ENCODE data around the gene GZF1.

GZF1 gene

DNA sequence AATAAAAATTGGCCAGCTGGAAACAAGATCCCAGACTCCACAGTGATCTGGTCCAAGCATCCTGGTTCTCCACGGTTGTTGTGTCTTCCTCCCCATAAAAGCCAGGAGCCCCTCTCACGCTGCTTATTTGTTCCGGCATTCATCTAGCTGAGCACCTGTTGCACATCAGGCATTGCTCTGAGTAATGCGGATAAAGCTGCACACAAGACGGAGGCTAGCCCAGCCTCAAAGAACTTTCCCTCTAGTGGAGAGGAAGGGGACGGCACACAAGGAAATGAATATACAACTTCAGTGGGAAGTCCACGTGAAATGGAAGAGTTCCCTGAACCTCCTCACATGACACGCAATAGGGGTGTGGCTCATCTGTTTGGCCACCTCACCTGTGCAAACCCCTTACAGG lies 41.7 kb upstream of the GZF1 start:
- TF ChIP-seq CTCF (conservative IDR thresholded peaks at IDR 0.05; ENCODE audit: low read depth, low read length) = peak; percentile 55
- no peak overlapping the region for H3K4me3 ChIP-seq (ENCODE audit: low read length)
- DNase-seq (ENCODE audit: low read depth) = no peak

GRCh38 chr20:23325107-23325506 lies 36.9 kb upstream of the GZF1 start:
- no peak overlapping the region for H3K4me3 ChIP-seq (ENCODE audit: low read length)
- TF ChIP-seq CTCF (conservative IDR thresholded peaks at IDR 0.05; ENCODE audit: low read depth, low read length) = no peak
- no peak for DNase-seq (ENCODE audit: low read depth)

DNA sequence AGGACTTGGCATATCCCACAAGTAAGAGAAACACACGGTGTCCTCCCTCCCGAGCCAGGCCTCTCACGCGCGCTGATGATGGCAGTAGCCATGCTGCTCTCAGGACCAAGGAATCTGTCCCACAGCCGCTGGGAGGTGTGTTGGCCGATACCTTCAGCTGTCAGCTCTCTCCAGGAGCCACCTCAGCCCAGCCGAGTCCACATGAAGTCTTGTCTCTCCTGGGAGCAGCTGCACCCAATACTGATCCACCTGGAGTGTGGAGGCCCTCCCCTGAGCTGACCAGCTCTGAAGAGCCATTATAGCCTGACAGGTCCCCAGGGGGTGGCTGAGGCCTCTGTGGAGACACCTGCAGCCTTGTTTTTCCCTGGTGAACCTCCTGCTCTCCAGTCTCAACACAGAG lies 35.2 kb upstream of the GZF1 start:
- no peak overlapping the region for H3K4me3 ChIP-seq (ENCODE audit: low read length)
- no peak for TF ChIP-seq CTCF (conservative IDR thresholded peaks at IDR 0.05; ENCODE audit: low read depth, low read length)

DNA sequence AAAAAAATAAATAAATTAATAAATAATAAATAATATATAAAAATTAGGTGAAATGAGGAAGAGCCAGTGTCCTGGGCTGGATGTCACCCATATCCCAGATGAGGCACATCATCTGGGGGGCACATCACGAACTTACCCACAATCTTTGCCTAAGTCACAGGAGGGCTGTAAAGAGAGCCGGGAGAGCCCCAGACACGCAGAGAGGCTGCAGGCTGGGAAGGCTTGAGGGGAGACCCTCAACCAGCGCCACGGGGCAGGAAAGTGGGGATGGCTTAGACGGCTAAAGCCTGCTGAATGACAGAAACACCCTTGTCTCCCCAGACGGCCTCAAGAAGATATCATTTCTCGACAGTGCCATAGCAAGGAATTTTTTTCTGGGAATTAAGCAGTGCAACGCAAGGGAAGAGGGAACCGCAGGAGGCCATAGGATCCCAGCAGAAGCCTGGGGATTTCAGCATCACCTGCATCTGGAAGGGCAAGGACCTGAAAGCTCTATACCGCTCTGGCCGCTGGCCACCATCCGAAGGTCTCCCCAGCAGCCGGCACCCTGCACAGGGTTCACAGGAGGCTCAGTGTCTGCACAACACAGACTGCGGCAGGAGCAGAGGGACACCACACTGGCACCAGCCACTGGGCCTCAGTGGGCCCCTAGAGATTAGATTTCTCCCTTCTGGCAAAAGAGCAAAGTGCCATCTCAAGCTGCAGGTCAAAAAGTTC lies 34.2 kb upstream of the GZF1 start:
- TF ChIP-seq CTCF (conservative IDR thresholded peaks at IDR 0.05; ENCODE audit: low read depth, low read length) = no peak
- no peak overlapping the region for H3K4me3 ChIP-seq (ENCODE audit: low read length)
- no peak for DNase-seq (ENCODE audit: low read depth)

More for the DNA sequence above, 35.2 kb upstream of the GZF1 start:
- DNase-seq (ENCODE audit: low read depth) = no peak

DNA sequence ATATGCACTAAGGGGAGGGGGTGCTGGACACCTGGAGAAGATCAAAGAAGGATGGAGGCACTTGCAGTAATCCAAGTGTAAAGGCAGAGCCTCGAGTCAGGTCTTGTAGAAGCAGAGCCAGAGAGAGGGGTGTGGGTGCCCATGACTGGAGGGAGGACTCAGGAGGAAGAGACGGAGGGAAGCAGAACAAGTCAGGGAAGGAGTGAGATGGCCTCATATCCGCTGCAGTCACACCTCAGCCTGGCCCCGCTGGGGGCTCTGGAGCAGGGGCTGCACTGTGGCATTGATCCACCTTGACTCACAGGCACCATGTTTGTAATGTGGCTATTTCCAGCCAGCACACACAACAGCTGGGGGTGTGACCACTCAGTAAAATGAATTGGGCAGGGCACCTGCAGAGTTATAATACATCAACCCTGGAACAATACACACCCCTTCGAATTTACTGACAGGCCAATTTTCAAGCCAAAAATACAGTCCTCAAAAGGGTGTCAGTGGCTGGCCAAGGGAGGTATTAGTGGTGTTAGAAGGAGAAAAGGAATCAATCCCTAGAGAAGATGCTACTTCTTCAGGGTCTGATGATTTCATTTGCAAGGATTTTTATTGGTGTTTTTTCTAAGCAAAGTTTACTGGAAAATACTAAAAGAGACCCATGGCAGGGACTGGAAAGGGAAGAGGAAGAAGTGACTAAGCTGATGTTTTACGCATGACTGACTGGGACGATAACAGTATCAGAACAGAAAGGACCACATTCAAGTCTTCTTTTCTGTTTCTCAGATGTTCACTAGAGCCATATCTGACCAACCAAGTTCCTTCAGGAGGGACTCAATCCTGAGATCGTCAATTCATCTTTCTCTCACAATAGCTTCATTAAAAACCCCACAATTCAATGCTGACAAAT lies 30.3 kb upstream of the GZF1 start:
- DNase-seq (ENCODE audit: low read depth) = no peak
- TF ChIP-seq CTCF (conservative IDR thresholded peaks at IDR 0.05; ENCODE audit: low read depth, low read length) = no peak
- H3K4me3 ChIP-seq (ENCODE audit: low read length) = no peak overlapping the region

- DNase-seq (ENCODE audit: low read depth) = no peak
- no peak for TF ChIP-seq CTCF (conservative IDR thresholded peaks at IDR 0.05; ENCODE audit: low read depth, low read length)
- H3K4me3 ChIP-seq (ENCODE audit: low read length) = no peak overlapping the region
Measured at GRCh38 chr20:23332467-23332866, 29.5 kb upstream of the GZF1 start.

Measured in retinal pigment epithelial cell (primary cell).